H9 (cell line): ENCODE measurements around the gene ATAD1. TPM values are rescaled to one million over a fixed set of nuclear protein-coding genes. Genes with fewer than 3 reads are reported as not detected.

Source experiments
- DNase-seq: peaks from one replicate; pipeline ENCODE4 v3.0.0-alpha.2; 2017
- H2AFZ ChIP-seq: one replicate; pipeline ENCODE4 v1.6.1; 2013; ENCODE audit warnings: mild to moderate bottlenecking, low read length, control low read depth, moderate library complexity
- H2AK5ac ChIP-seq: 2 replicates; pipeline ENCODE4 v1.6.1; 2013; ENCODE audit warnings: low read length, control low read depth, mixed read lengths; ENCODE audit not compliant: insufficient read length
- H2BK120ac ChIP-seq: one replicate; pipeline ENCODE4 v1.6.1; 2013; ENCODE audit warnings: low read depth, mild to moderate bottlenecking, low read length, control low read depth, inconsistent platforms; ENCODE audit not compliant: poor library complexity, severe bottlenecking
- H2BK12ac ChIP-seq: 2 replicates; pipeline ENCODE4 v1.6.1; 2013; ENCODE audit warnings: low read length, control low read depth, mixed read lengths, low read depth; ENCODE audit not compliant: insufficient read length
- H2BK15ac ChIP-seq: 2 replicates; pipeline ENCODE4 v1.6.1; 2013; ENCODE audit warnings: low read depth, low read length, control low read depth
- H2BK20ac ChIP-seq: one replicate; pipeline ENCODE4 v1.6.1; 2013; ENCODE audit warnings: low read depth, mild to moderate bottlenecking, low read length, control low read depth, inconsistent platforms; ENCODE audit not compliant: poor library complexity, severe bottlenecking
- H2BK5ac ChIP-seq: 2 replicates; pipeline ENCODE4 v1.6.1; 2013; ENCODE audit warnings: low read length, control low read depth, mixed read lengths; ENCODE audit not compliant: insufficient read length
- H3K14ac ChIP-seq: 2 replicates; pipeline ENCODE4 v1.6.1; 2013; ENCODE audit warnings: low read length, control low read depth; ENCODE audit not compliant: insufficient read depth
- H3K18ac ChIP-seq: 2 replicates; pipeline ENCODE4 v1.6.1; 2013; ENCODE audit warnings: low read depth, mild to moderate bottlenecking, mixed read lengths, low read length, control low read depth; ENCODE audit not compliant: insufficient read length
- H3K23ac ChIP-seq: 2 replicates; pipeline ENCODE4 v1.6.1; 2013; ENCODE audit warnings: low read length, control low read depth, mixed read lengths, low read depth; ENCODE audit not compliant: insufficient read length
- H3K23me2 ChIP-seq: 2 replicates; pipeline ENCODE4 v1.6.1; 2013; ENCODE audit warnings: low read depth, mild to moderate bottlenecking, mixed read lengths, low read length, control low read depth; ENCODE audit not compliant: insufficient read length, poor library complexity, severe bottlenecking
- H3K27ac ChIP-seq: 2 replicates; pipeline ENCODE4 v1.5.1; 2013; ENCODE audit warnings: low read length, control low read depth, mixed read lengths, low read depth; ENCODE audit not compliant: insufficient read length
- H3K27me3 ChIP-seq: 2 replicates; pipeline ENCODE4 v1.6.1; 2013; ENCODE audit warnings: low read length, control low read depth, inconsistent platforms; ENCODE audit not compliant: insufficient read depth
- H3K4ac ChIP-seq: 2 replicates; pipeline ENCODE4 v1.6.1; 2013; ENCODE audit warnings: low read depth, mild to moderate bottlenecking, control low read depth, inconsistent platforms, low read length, moderate library complexity
- H3K4me1 ChIP-seq: 2 replicates; pipeline ENCODE4 v1.6.1; 2013; ENCODE audit warnings: low read length, control low read depth, inconsistent platforms; ENCODE audit not compliant: insufficient read depth
- H3K4me2 ChIP-seq: 2 replicates; pipeline ENCODE4 v1.6.1; 2013; ENCODE audit warnings: low read length, control low read depth, mixed read lengths; ENCODE audit not compliant: insufficient read length, insufficient read depth
- H3K56ac ChIP-seq: 2 replicates; pipeline ENCODE4 v1.6.1; 2013; ENCODE audit warnings: low read depth, mild to moderate bottlenecking, mixed read lengths, low read length, control low read depth; ENCODE audit not compliant: insufficient read length
- H3K79me1 ChIP-seq: 2 replicates; pipeline ENCODE4 v1.6.1; 2013; ENCODE audit warnings: low read depth, mild to moderate bottlenecking, moderate library complexity, low read length, control low read depth, inconsistent platforms; ENCODE audit not compliant: insufficient read depth, poor library complexity, severe bottlenecking
- H3K79me2 ChIP-seq: 2 replicates; pipeline ENCODE4 v1.6.1; 2013; ENCODE audit warnings: low read length, control low read depth, inconsistent platforms; ENCODE audit not compliant: insufficient read depth
- H3K9ac ChIP-seq: 2 replicates; pipeline ENCODE4 v1.6.1; 2013; ENCODE audit warnings: low read length, control low read depth, mixed read lengths; ENCODE audit not compliant: insufficient read length; ENCODE audit errors: extremely low read depth
- H3K9me3 ChIP-seq: one replicate; pipeline ENCODE4 v1.6.1; 2013; ENCODE audit warnings: low read depth, low read length, inconsistent platforms; ENCODE audit not compliant: control insufficient read depth
- H3T11ph ChIP-seq: one replicate; pipeline ENCODE4 v1.6.1; 2013; ENCODE audit warnings: mild to moderate bottlenecking, low read length, control low read depth, inconsistent platforms
- H4K20me1 ChIP-seq: one replicate; pipeline ENCODE4 v1.6.1; 2013; ENCODE audit not compliant: control insufficient read depth, insufficient read length, insufficient read depth
- H4K5ac ChIP-seq: 2 replicates; pipeline ENCODE4 v1.6.1; 2013; ENCODE audit warnings: low read depth, mild to moderate bottlenecking, mixed read lengths, low read length, control low read depth; ENCODE audit not compliant: insufficient read length
- H4K8ac ChIP-seq: replicated peaks from 2 replicates; pipeline ENCODE4 v1.6.1; 2013; ENCODE audit warnings: low read length, control low read depth, mixed read lengths, low read depth; ENCODE audit not compliant: insufficient read length
- H4K91ac ChIP-seq: 2 replicates; pipeline ENCODE4 v1.6.1; 2013; ENCODE audit warnings: low read depth, mild to moderate bottlenecking, moderate library complexity, mixed read lengths, low read length, control low read depth; ENCODE audit not compliant: insufficient read length
- H3K27ac Mint-ChIP-seq, 3 experiments: 2 replicates in 2 of 3; 3 replicates in 1 of 3; pipeline ENCODE4 v1.8.0; 2020 to 2021; ENCODE audit warnings: mixed read lengths in 3 of 3, mild to moderate bottlenecking in 1 of 3, moderate library complexity in 1 of 3
- H3K27me3 Mint-ChIP-seq: 2 replicates; pipeline ENCODE4 v1.8.0; 2021; ENCODE audit warnings: low read depth, mild to moderate bottlenecking, moderate library complexity, mixed read lengths
- H3K36me3 Mint-ChIP-seq, 3 experiments: 2 replicates in 2 of 3; 3 replicates in 1 of 3; pipeline ENCODE4 v1.8.0; 2020 to 2021; ENCODE audit warnings: low read depth in 3 of 3, mixed read lengths in 3 of 3; ENCODE audit not compliant: insufficient read depth in 1 of 3
- H3K4me1 Mint-ChIP-seq, 2 experiments: 2 replicates each; pipeline ENCODE4 v1.8.0; 2020; ENCODE audit warnings: mixed read lengths in 2 of 2
- H3K4me3 Mint-ChIP-seq, 2 experiments: 2 replicates in 1 of 2; 3 replicates in 1 of 2; pipeline ENCODE4 v1.8.0; 2020 to 2021; ENCODE audit warnings: mild to moderate bottlenecking in 2 of 2, mixed read lengths in 2 of 2, moderate library complexity in 1 of 2
- H3K9me3 Mint-ChIP-seq, 2 experiments: 2 replicates in 1 of 2; 3 replicates in 1 of 2; pipeline ENCODE4 v1.8.0; 2020; ENCODE audit warnings: mild to moderate bottlenecking in 2 of 2, mixed read lengths in 2 of 2, moderate library complexity in 1 of 2
- CTCF ChIP-seq: fragments of 200-600 bp; sonication (generic); conservative IDR thresholded peaks from 3 replicates; pipeline ENCODE4 v1.8.0; 2021; ENCODE audit warnings: antibody characterized with exemption, mild to moderate bottlenecking
- WGBS: extraction: QIAGEN DNeasy Blood & Tissue Kit; methylation state at CpG from one replicate; pipeline ENCODE4 v1.1.7; 2013; ENCODE audit warnings: missing lambda C conversion rate, low lambda C conversion rate, mixed read lengths; ENCODE audit not compliant: insufficient read length; ENCODE audit errors: extremely low coverage; 5-methylcytosine and 5-hydroxymethylcytosine counted together
- total RNA-seq: library from RNA; stranded (reverse); gene quantifications from 2 replicates; pipeline ENCODE4 v1.2.1, GENCODE V29; 2021

ATAD1 gene
- total RNA-seq, 1 experiment from 2014 or later, result 38.7 TPM

DNA sequence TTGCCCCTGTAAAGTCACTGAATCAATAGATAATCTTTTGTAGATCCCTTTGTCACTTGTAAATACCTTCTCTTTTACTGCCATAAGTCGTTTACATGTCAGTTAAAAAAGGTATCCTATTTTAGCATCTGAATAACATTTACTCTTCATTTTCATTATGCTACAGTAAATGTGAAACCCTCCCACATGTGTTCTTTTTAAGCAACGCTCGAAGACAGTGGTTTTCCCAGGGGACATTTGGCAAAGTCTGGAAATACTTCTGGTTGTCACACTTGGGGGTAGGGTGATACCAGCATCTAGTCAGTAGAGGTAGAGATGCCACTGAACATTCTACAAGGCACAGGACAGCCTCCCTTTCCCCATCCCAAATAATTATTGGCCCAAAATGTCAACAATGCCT, 23.7 kb downstream of the ATAD1 start:
- no CpG with 5 or more reads among the region's 3 CpGs for WGBS
- Histone ChIP-seq H3K9ac (no peak overlapping the region), H3K18ac (no peak overlapping the region), H3K14ac (no peak overlapping the region), H2AK5ac (no peak overlapping the region), H4K8ac (no peak overlapping the region), H3K79me2 (no peaks in the 10 kb centered on the region), H4K20me1 (no peaks in the 10 kb centered on the region), H3K23me2 (no peaks in the 10 kb centered on the region), H3K9me3 (no peaks in the 10 kb centered on the region), H2BK15ac (no peak overlapping the region), H3T11ph (no peak overlapping the region), H3K27ac (no peak overlapping the region), H4K91ac (no peak overlapping the region), H3K4ac (no peak overlapping the region), H3K23ac (no peak overlapping the region), H3K27me3 (no peaks in the 10 kb centered on the region), H2BK5ac (no peak overlapping the region), H4K5ac (no peak overlapping the region), H2BK12ac (no peak overlapping the region), H3K4me2 (no peak overlapping the region), H3K4me1 (no peaks in the 10 kb centered on the region; the same call in 1 of the 2 replicates), H3K79me1 (peaks cover 2% of the 10 kb centered on the region), H2AFZ (no peak overlapping the region), H2BK20ac (no peak overlapping the region), H2BK120ac (no peak overlapping the region), H3K56ac (no peak overlapping the region)
- no peak for TF ChIP-seq CTCF
- H3K9me3 Mint-ChIP-seq, result peaks cover 4 to 5% of the 10 kb centered on the region in 2 experiments
- H3K4me1 Mint-ChIP-seq, result peaks cover 11 to 13% of the 10 kb centered on the region in 2 experiments
- no peak overlapping the region for H3K4me3 Mint-ChIP-seq
- peak overlapping the region in 1 of 3 experiments; percentile 62; a peak in 1 of 7 replicates for H3K27ac Mint-ChIP-seq
- no peak for DNase-seq
- H3K27me3 Mint-ChIP-seq, result no peaks in the 10 kb centered on the region
- peaks cover 24 to 53% (median 34%) of the 10 kb centered on the region in 3 experiments for H3K36me3 Mint-ChIP-seq
